Epithelial cell of proximal tubule (primary cell): ENCODE results near the gene ELP1. TPM values are rescaled to one million over a fixed set of nuclear protein-coding genes. Genes with fewer than 3 reads are reported as not detected.

Source experiments
- DNase-seq: peaks from one replicate; pipeline ENCODE4 v3.0.0-alpha.2; 2011; ENCODE audit warnings: low read depth
- H3K4me3 ChIP-seq: 2 replicates; pipeline ENCODE4 v1.5.1; 2011; ENCODE audit warnings: low read depth, mild to moderate bottlenecking, low read length
- CTCF ChIP-seq: conservative IDR thresholded peaks from 2 replicates; pipeline ENCODE4 v1.5.1; 2012; ENCODE audit warnings: low read depth, mild to moderate bottlenecking, low read length
- total RNA-seq: library from RNA; depleted of rRNA; stranded (reverse); fragments of >200 nt; gene quantifications from 2 replicates; pipeline ENCODE4 v1.2.3, GENCODE V29; 2015

Gene ELP1
- total RNA-seq, 1 donor from 2014 or later, result 19.8 TPM

GRCh38 chr9:108823829-108824228 is 110.1 kb downstream of the ELP1 start:
- TF ChIP-seq CTCF, result no peak
- H3K4me3 ChIP-seq, result no peak overlapping the region
- DNase-seq, result no peak

Other genes with a start within 250 kb of the ELP1 start
- not detected in 2 replicates for gene ACTL7B, start 78.1 kb downstream of the ELP1 start, total RNA-seq
- gene ACTL7A, start 71.9 kb downstream of the ELP1 start, total RNA-seq, result not detected in 2 replicates
- gene ABITRAM, start 276 bp upstream of the ELP1 start, total RNA-seq, result 2.7 and 8.8 TPM in 2 replicates
- 174 and 182 TPM in 2 replicates for gene CTNNAL1, start 79.4 kb upstream of the ELP1 start, total RNA-seq
- 37.8 and 57.1 TPM in 2 replicates for gene TMEM245, start 185.8 kb upstream of the ELP1 start, total RNA-seq
- 0.14 and 0.69 TPM in 2 replicates for gene FRRS1L, start 233.1 kb upstream of the ELP1 start, total RNA-seq